ENCODE data around the gene PDZRN3. TPM values are rescaled to one million over a fixed set of nuclear protein-coding genes. Genes with fewer than 3 reads are reported as not detected.

Gene PDZRN3
- total RNA-seq, 1 donor from 2014 or later = 50.6 TPM

DNA sequence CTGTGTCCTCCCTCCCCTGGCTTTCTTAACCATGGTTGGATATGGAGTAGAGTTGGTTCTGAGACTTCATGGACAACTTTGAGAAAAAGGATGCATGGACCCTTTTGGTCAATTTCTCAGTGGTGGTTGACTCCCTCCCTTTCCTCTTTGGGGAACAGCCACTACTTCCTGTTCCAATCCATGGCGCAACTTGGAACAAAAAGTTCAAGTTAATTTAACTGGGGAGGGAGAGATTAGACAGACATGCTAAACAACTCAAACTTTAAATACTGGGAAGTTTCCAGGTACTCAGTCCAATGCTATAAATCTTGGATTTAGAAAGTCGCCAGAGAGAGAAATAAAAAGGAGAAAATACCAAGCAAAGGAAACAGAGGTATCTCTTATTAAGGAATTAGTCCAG lies 202.2 kb downstream of the PDZRN3 start:
- H3K9ac ChIP-seq (ENCODE audit: low read depth in 1 of 3, low read length in 3 of 3) = no peak overlapping the region
- no peaks in the 10 kb centered on the region for H3K27me3 ChIP-seq (ENCODE audit: control insufficient read depth in 3 of 3, insufficient read depth in 3 of 3, low read length in 3 of 3)
- H3K4me3 ChIP-seq (ENCODE audit: low read length in 3 of 3) = no peak overlapping the region
- peaks cover 14 to 17% (median 14%) of the 10 kb centered on the region in 3 donors for H3K4me1 ChIP-seq (ENCODE audit: control insufficient read depth in 3 of 3, insufficient read depth in 3 of 3, low read length in 3 of 3)
- no peaks in the 10 kb centered on the region for H3K9me3 ChIP-seq (ENCODE audit: control insufficient read depth in 3 of 3, low read length in 3 of 3)
- no peaks in the 10 kb centered on the region for H3K36me3 ChIP-seq (ENCODE audit: control insufficient read depth in 3 of 3, insufficient read depth in 3 of 3, low read length in 3 of 3)
- no peak overlapping the region for H3K27ac ChIP-seq (ENCODE audit: low read depth, low read length)

DNA sequence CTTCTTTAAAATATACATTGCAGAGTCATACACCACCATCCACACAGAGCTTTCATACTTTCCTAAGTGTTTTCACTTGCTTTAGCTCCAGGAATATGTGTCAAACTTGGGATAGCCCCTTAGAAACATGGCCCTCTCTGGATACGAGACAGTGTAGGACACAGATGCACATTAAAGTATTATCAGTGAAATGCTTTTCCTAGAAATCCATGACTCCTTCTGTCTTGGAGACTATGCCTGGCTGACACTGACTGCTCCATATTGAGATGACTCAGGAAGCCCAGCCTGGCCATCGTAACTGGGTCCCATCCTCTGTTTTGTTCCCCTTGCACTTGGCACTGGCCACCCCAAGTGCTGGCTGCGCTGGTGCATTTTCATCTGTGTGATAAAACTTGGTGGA lies 204.8 kb downstream of the PDZRN3 start:
- Histone ChIP-seq H3K4me3 (ENCODE audit: low read length in 3 of 3) (no peak overlapping the region), H3K9me3 (ENCODE audit: control insufficient read depth in 3 of 3, low read length in 3 of 3) (no peaks in the 10 kb centered on the region), H3K27ac (ENCODE audit: low read depth, low read length) (no peak overlapping the region), H3K4me1 (ENCODE audit: control insufficient read depth in 3 of 3, insufficient read depth in 3 of 3, low read length in 3 of 3) (peaks cover 3 to 10% (median 8%) of the 10 kb centered on the region in 3 donors), H3K36me3 (ENCODE audit: control insufficient read depth in 3 of 3, insufficient read depth in 3 of 3, low read length in 3 of 3) (no peaks in the 10 kb centered on the region), H3K9ac (ENCODE audit: low read depth in 1 of 3, low read length in 3 of 3) (no peak overlapping the region), H3K27me3 (ENCODE audit: control insufficient read depth in 3 of 3, insufficient read depth in 3 of 3, low read length in 3 of 3) (no peaks in the 10 kb centered on the region)

DNA sequence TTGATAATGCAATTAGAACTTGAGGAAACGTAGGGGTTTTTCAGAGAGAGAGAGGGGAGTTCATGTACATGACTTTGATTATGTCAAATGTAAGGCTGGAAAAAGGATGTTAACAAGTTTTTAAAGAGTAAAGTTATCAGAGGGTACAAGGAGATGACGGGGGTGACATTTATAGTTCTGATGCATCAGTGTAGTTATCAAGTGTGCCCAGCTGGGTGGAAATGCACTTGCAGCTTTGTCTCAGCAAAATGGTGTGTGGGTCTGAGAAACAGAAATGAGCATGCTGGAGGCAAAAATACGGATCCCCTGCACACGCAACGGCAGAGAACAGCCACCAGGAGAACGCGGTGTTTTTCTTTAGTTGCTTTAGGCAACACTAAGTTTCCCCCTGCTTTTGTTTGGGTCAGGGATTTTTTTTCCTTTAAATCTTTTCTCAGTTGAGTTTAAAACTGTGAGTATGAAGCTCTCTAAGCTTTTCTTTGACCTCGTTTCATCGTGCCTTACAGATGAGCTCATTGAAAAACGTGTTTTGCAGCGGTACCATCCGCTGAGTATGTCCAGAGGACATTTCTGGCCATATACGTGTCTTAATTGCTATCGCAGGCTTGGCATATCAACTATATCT lies 205.4 kb downstream of the PDZRN3 start:
- H3K9me3 ChIP-seq (ENCODE audit: control insufficient read depth in 3 of 3, low read length in 3 of 3) = no peaks in the 10 kb centered on the region
- no peaks in the 10 kb centered on the region for H3K27me3 ChIP-seq (ENCODE audit: control insufficient read depth in 3 of 3, insufficient read depth in 3 of 3, low read length in 3 of 3)
- H3K4me3 ChIP-seq (ENCODE audit: low read length in 3 of 3) = no peak overlapping the region
- peaks cover 3 to 10% (median 8%) of the 10 kb centered on the region in 3 donors for H3K4me1 ChIP-seq (ENCODE audit: control insufficient read depth in 3 of 3, insufficient read depth in 3 of 3, low read length in 3 of 3)
- no peaks in the 10 kb centered on the region for H3K36me3 ChIP-seq (ENCODE audit: control insufficient read depth in 3 of 3, insufficient read depth in 3 of 3, low read length in 3 of 3)
- no peak overlapping the region for H3K27ac ChIP-seq (ENCODE audit: low read depth, low read length)
- no peak overlapping the region for H3K9ac ChIP-seq (ENCODE audit: low read depth in 1 of 3, low read length in 3 of 3)

DNA sequence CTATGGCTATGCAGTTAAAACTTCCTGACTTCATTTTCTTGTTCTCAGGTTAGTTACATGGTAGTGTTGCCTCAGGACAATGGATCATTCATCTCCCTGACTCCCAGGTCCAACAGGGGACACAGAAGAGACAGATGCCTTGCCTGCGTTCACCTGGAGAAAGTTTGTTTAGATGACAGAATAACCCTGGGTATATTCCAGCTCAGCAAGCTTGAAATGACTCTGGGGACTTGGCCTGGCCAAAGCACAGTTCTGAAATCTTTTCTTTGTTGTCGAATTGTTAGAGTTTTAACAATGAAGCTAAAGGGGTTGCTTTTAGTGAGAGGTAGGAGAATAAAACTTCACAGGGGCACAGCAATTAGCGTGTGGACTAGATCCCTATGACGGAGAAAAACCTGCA lies 206.1 kb downstream of the PDZRN3 start:
- H3K27ac ChIP-seq (ENCODE audit: low read depth, low read length) = no peak overlapping the region

DNA sequence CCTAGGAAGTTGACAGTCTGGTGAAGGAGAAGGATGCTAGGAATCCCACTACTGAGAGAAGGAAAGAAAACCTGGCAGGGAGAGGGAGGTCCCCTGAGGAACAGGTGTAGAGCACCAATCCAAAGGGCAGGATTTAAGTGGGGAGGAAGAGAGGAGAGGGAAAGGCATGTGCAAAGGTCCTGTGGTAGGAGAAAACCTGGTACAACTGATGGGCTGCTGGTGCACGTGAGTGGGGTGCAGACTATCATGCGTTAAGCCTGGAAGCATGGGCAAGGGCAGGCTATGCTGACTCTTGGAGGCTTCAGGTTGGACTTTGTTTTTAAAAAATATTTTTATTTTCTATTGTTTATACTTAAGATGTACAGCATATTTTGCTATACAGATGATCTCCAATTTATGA lies 209.6 kb downstream of the PDZRN3 start:
- Histone ChIP-seq H3K36me3 (ENCODE audit: control insufficient read depth in 3 of 3, insufficient read depth in 3 of 3, low read length in 3 of 3) (no peaks in the 10 kb centered on the region), H3K4me3 (ENCODE audit: low read length in 3 of 3) (no peak overlapping the region), H3K9ac (ENCODE audit: low read depth in 1 of 3, low read length in 3 of 3) (no peak overlapping the region), H3K4me1 (ENCODE audit: control insufficient read depth in 3 of 3, insufficient read depth in 3 of 3, low read length in 3 of 3) (peaks cover 6 to 15% (median 10%) of the 10 kb centered on the region in 3 donors), H3K27ac (ENCODE audit: low read depth, low read length) (no peak overlapping the region), H3K9me3 (ENCODE audit: control insufficient read depth in 3 of 3, low read length in 3 of 3) (no peaks in the 10 kb centered on the region), H3K27me3 (ENCODE audit: control insufficient read depth in 3 of 3, insufficient read depth in 3 of 3, low read length in 3 of 3) (no peaks in the 10 kb centered on the region)

More for the DNA sequence above, 206.1 kb downstream of the PDZRN3 start:
- no peak overlapping the region for H3K9ac ChIP-seq (ENCODE audit: low read depth in 1 of 3, low read length in 3 of 3)
- no peak overlapping the region for H3K4me3 ChIP-seq (ENCODE audit: low read length in 3 of 3)
- H3K4me1 ChIP-seq (ENCODE audit: control insufficient read depth in 3 of 3, insufficient read depth in 3 of 3, low read length in 3 of 3) = peaks cover 3 to 10% (median 8%) of the 10 kb centered on the region in 3 donors
- H3K27me3 ChIP-seq (ENCODE audit: control insufficient read depth in 3 of 3, insufficient read depth in 3 of 3, low read length in 3 of 3) = no peaks in the 10 kb centered on the region
- H3K9me3 ChIP-seq (ENCODE audit: control insufficient read depth in 3 of 3, low read length in 3 of 3) = no peaks in the 10 kb centered on the region
- H3K36me3 ChIP-seq (ENCODE audit: control insufficient read depth in 3 of 3, insufficient read depth in 3 of 3, low read length in 3 of 3) = no peaks in the 10 kb centered on the region

DNA sequence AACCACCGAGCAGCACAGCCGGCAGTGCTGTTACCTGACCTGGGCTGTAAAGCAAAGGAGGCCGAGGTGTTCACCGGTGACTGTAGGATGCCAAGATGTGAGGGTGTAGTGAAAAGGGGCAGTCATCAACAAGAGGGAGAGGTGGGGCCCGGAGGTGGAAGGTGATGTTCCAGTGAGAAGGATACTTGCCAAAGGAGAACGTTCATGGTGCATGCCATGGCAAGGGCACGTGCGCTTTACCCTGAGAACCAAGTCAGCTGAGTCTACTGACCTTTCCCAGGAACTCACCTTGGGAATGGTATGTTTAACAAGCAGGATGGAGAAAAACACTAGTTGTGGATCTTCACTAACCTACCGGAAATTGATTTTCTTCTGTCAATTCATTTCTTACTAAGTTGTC lies 211.1 kb downstream of the PDZRN3 start:
- no peaks in the 10 kb centered on the region for H3K9me3 ChIP-seq (ENCODE audit: control insufficient read depth in 3 of 3, low read length in 3 of 3)
- H3K9ac ChIP-seq (ENCODE audit: low read depth in 1 of 3, low read length in 3 of 3) = no peak overlapping the region
- no peaks in the 10 kb centered on the region for H3K27me3 ChIP-seq (ENCODE audit: control insufficient read depth in 3 of 3, insufficient read depth in 3 of 3, low read length in 3 of 3)
- no peaks in the 10 kb centered on the region for H3K36me3 ChIP-seq (ENCODE audit: control insufficient read depth in 3 of 3, insufficient read depth in 3 of 3, low read length in 3 of 3)
- H3K4me3 ChIP-seq (ENCODE audit: low read length in 3 of 3) = no peak overlapping the region
- peaks cover 0 to 24% (median 10%) of the 10 kb centered on the region in 3 donors for H3K4me1 ChIP-seq (ENCODE audit: control insufficient read depth in 3 of 3, insufficient read depth in 3 of 3, low read length in 3 of 3)
- no peak overlapping the region for H3K27ac ChIP-seq (ENCODE audit: low read depth, low read length)

DNA sequence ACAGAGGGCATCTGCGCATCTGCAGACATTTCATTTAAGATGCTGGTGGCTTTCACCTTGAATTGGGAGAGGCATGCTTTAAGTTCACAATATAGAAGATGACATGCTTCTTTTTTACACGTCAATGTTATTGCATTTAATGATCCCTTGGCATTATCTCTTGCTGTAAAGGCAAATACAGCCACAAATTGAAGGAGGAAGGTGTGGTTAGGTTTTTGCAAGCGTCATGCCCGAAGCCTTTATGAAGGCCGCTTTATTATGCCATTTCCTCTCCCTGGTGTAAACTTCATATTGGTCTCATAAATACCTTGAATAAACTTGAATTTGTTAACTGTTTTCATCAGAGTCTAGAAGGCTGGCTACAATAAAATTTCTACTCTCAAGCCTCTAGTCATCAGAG lies 212.7 kb downstream of the PDZRN3 start:
- H3K27me3 ChIP-seq (ENCODE audit: control insufficient read depth in 3 of 3, insufficient read depth in 3 of 3, low read length in 3 of 3) = no peaks in the 10 kb centered on the region
- H3K27ac ChIP-seq (ENCODE audit: low read depth, low read length) = no peak overlapping the region
- H3K9ac ChIP-seq (ENCODE audit: low read depth in 1 of 3, low read length in 3 of 3) = no peak overlapping the region
- no peaks in the 10 kb centered on the region for H3K9me3 ChIP-seq (ENCODE audit: control insufficient read depth in 3 of 3, low read length in 3 of 3)
- peaks cover 3 to 25% (median 10%) of the 10 kb centered on the region in 3 donors for H3K4me1 ChIP-seq (ENCODE audit: control insufficient read depth in 3 of 3, insufficient read depth in 3 of 3, low read length in 3 of 3)
- no peak overlapping the region for H3K4me3 ChIP-seq (ENCODE audit: low read length in 3 of 3)
- no peaks in the 10 kb centered on the region for H3K36me3 ChIP-seq (ENCODE audit: control insufficient read depth in 3 of 3, insufficient read depth in 3 of 3, low read length in 3 of 3)

DNA sequence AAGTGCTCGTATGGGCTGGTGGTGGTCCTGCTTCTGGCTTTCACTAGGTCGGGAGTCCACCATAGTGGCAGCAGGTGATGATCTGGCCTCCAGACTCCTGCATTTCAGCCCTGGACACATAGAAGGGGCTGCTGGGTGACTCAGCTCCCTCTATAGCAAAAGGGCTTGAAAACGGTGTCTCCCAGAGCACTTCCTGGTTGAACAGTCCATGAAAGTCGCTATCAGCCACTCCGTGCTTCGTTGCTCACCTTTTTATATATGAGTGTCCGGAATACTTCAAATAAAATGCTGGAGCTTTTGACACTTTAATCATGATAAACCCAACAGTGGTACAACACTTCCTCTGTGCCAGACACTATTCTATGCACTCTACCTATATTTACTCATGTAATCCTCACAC lies 213.2 kb downstream of the PDZRN3 start:
- Histone ChIP-seq H3K9me3 (ENCODE audit: control insufficient read depth in 3 of 3, low read length in 3 of 3) (no peaks in the 10 kb centered on the region), H3K4me3 (ENCODE audit: low read length in 3 of 3) (no peak overlapping the region), H3K27me3 (ENCODE audit: control insufficient read depth in 3 of 3, insufficient read depth in 3 of 3, low read length in 3 of 3) (no peaks in the 10 kb centered on the region), H3K36me3 (ENCODE audit: control insufficient read depth in 3 of 3, insufficient read depth in 3 of 3, low read length in 3 of 3) (no peaks in the 10 kb centered on the region), H3K27ac (ENCODE audit: low read depth, low read length) (no peak overlapping the region), H3K9ac (ENCODE audit: low read depth in 1 of 3, low read length in 3 of 3) (no peak overlapping the region), H3K4me1 (ENCODE audit: control insufficient read depth in 3 of 3, insufficient read depth in 3 of 3, low read length in 3 of 3) (peaks cover 5 to 30% (median 10%) of the 10 kb centered on the region in 3 donors)

DNA sequence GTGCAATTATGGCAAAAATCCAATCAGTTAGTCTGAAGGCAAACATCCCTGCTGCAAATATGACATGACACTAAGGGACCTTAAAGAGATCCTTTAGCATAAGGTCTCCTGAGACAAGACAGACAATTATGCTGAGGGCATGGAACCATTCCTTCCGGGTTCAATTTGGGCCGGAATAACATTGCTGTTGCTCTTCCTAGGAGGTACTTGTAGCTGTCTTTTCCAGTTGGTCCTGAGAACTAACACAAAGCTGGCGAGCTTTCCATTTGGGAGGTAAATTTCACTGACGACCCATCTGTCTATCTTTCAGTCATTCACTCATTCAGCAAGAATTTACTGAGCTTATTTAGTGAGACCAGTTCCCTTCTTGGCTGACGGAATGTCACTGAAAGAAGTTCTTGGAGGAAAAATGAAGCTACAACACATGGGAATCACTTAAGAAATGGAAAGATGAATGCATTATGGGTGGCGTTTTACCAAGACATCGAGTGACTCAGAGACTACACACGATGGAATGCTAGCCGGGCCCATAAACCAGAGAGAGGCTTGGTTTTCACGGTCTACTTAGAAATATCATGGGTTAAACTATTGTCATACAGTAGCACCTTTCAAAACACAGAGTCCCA lies 215.5 kb downstream of the PDZRN3 start:
- H3K4me1 ChIP-seq (ENCODE audit: control insufficient read depth in 3 of 3, insufficient read depth in 3 of 3, low read length in 3 of 3) = peaks cover 13 to 45% (median 21%) of the 10 kb centered on the region in 3 donors
- no peak overlapping the region for H3K4me3 ChIP-seq (ENCODE audit: low read length in 3 of 3)
- H3K9ac ChIP-seq (ENCODE audit: low read depth in 1 of 3, low read length in 3 of 3) = no peak overlapping the region
- no peak overlapping the region for H3K27ac ChIP-seq (ENCODE audit: low read depth, low read length)
- no peaks in the 10 kb centered on the region for H3K9me3 ChIP-seq (ENCODE audit: control insufficient read depth in 3 of 3, low read length in 3 of 3)
- no peaks in the 10 kb centered on the region for H3K27me3 ChIP-seq (ENCODE audit: control insufficient read depth in 3 of 3, insufficient read depth in 3 of 3, low read length in 3 of 3)
- H3K36me3 ChIP-seq (ENCODE audit: control insufficient read depth in 3 of 3, insufficient read depth in 3 of 3, low read length in 3 of 3) = peaks cover 0 to under 1% (median 0%) of the 10 kb centered on the region in 3 donors

DNA sequence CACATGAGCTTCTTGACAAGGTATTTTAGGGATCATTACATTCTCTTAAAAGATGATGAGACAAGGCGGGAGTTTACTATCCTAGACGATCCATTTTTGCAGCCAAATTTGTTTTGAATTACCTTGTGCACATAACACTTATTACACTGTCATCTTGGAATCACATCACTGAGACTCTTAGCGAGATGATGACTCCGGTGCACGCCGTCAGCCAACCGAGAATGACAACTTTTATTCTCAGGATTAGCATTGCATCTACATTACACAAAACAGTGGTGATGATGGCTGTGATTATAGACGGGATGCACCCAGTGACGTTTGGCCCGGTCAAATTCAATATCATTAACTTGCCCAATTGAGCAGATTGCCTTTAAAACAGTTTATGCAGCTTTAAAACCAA lies 216.1 kb downstream of the PDZRN3 start:
- no peaks in the 10 kb centered on the region for H3K27me3 ChIP-seq (ENCODE audit: control insufficient read depth in 3 of 3, insufficient read depth in 3 of 3, low read length in 3 of 3)
- H3K9ac ChIP-seq (ENCODE audit: low read depth in 1 of 3, low read length in 3 of 3) = no peak overlapping the region
- peaks cover 13 to 45% (median 21%) of the 10 kb centered on the region in 3 donors for H3K4me1 ChIP-seq (ENCODE audit: control insufficient read depth in 3 of 3, insufficient read depth in 3 of 3, low read length in 3 of 3)
- H3K9me3 ChIP-seq (ENCODE audit: control insufficient read depth in 3 of 3, low read length in 3 of 3) = no peaks in the 10 kb centered on the region
- no peak overlapping the region for H3K27ac ChIP-seq (ENCODE audit: low read depth, low read length)
- peaks cover 0 to 4% (median 0%) of the 10 kb centered on the region in 3 donors for H3K36me3 ChIP-seq (ENCODE audit: control insufficient read depth in 3 of 3, insufficient read depth in 3 of 3, low read length in 3 of 3)
- H3K4me3 ChIP-seq (ENCODE audit: low read length in 3 of 3) = no peak overlapping the region

All from skeletal muscle tissue (tissue), 4 donors.